GM12892 (cell line): ENCODE results near the gene RPL6.

Experiments
- POLR2A ChIP-seq: IDR thresholded peaks from 2 replicates; pipeline ENCODE4 v1.6.1; 2011; ENCODE audit warnings: low read depth, low read length, control low read depth
- POLR2AphosphoS5 ChIP-seq: IDR thresholded peaks from 2 replicates; pipeline ENCODE4 v1.6.1; 2011; ENCODE audit warnings: low read depth, low read length, control low read depth
- TAF1 ChIP-seq: IDR thresholded peaks from 2 replicates; pipeline ENCODE4 v1.6.1; 2011; ENCODE audit warnings: low read depth, mild to moderate bottlenecking, control low read depth, low read length, borderline replicate concordance

GRCh38 chr12:112401054-112401453, 8.4 kb downstream of the RPL6 start:
- TF ChIP-seq POLR2A (no peak), POLR2AphosphoS5 (no peak), TAF1 (no peak)
